ENCODE data around the gene BAZ2B. TPM values are rescaled to one million over a fixed set of nuclear protein-coding genes. Genes with fewer than 3 reads are reported as not detected.

BAZ2B gene
- total and polyA plus RNA-seq, 4 experiments from 2014 or later: 4.3 to 35.6 (median 25.9) TPM

Other genes with a start within 250 kb of the BAZ2B start
- gene MARCHF7, start 96.0 kb upstream of the BAZ2B start, total RNA-seq: 100 to 1,000 TPM; 113 to 115 TPM
- gene MARCHF7, start 96.0 kb upstream of the BAZ2B start, polyA plus RNA-seq: 100 to 1,000 TPM; 162 to 196 TPM
- 1 to 10 TPM in 1 of 2 experiments, under 1 TPM in 1; 0.81 to 1.0 TPM for gene CD302, start 181.7 kb upstream of the BAZ2B start, total RNA-seq
- under 1 TPM; 0.12 to 0.33 TPM for gene CD302, start 181.7 kb upstream of the BAZ2B start, polyA plus RNA-seq